NCI-H2107 treated with DMSO at 0.1 percent for 48 hours (cell line): ENCODE results near the gene CPNE6.

ENCODE experiments used
- DNase-seq: peaks from one replicate; lab custom pipeline; 2025; ENCODE audit not compliant: unreplicated experiment; lab: John Stamatoyannopoulos, UW

CPNE6 gene

DNA sequence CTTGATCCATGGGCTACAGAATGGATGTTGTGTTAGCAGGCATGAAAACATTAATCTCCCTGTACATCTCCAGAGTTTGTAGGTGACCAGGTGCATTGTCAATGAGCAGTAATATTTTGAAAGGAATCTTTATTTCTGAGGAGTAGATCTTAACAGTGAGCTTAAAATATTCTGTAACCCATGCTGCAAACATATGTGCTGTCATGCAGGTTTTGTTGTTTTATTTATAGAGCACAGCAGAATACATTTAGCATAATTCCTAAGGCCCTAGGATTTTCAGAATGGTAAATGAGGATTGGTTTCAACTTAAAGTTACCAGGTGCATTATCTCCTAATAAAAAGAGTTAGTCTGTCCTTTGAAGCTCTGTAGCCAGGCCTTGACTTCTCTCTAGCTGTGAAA lies 55.6 kb downstream of the CPNE6 start:
- no peak for DNase-seq

DNA sequence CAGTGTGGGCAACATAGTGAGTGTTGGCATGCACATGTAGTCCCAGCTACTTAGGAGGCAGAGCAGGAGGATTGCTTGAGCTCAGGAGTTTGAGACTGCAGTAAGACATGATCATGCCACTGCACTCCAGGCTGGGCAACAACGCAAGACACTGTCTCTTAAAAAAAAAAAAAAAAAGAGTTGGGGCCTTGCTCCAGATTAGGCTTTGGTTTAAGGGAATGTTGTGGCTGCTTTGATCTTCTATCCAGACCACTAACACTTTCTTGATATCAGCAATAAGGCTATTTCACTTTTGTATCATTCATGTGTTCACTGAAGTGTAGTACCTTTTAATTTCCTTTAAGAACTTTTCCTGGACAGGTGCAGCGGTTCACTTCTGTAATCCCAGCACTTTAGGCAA lies 56.3 kb downstream of the CPNE6 start:
- no peak for DNase-seq
